ENCODE results near the gene PAIP1.

- TF ChIP-seq, protein P1, sequence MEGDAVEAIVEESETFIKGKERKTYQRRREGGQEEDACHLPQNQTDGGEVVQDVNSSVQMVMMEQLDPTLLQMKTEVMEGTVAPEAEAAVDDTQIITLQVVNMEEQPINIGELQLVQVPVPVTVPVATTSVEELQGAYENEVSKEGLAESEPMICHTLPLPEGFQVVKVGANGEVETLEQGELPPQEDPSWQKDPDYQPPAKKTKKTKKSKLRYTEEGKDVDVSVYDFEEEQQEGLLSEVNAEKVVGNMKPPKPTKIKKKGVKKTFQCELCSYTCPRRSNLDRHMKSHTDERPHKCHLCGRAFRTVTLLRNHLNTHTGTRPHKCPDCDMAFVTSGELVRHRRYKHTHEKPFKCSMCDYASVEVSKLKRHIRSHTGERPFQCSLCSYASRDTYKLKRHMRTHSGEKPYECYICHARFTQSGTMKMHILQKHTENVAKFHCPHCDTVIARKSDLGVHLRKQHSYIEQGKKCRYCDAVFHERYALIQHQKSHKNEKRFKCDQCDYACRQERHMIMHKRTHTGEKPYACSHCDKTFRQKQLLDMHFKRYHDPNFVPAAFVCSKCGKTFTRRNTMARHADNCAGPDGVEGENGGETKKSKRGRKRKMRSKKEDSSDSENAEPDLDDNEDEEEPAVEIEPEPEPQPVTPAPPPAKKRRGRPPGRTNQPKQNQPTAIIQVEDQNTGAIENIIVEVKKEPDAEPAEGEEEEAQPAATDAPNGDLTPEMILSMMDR (IDR thresholded peaks at IDR 0.05 in 8 of 11, conservative IDR thresholded peaks at IDR 0.05 in 3 of 11) = no peak
- TF ChIP-seq POLR2AphosphoS5 (IDR thresholded peaks at IDR 0.05) (no peak), POLR2A (IDR thresholded peaks at IDR 0.05) (no peak)
These were observed 7.5 kb upstream of the PAIP1 start for GRCh38 chr5:43564289-43564850.
